HG03066 (cell line): ENCODE results near the gene CCDC15.
"Not testable (repeated sequence)": the region's sequence is repeated elsewhere in the genome, so short reads cannot be mapped to it uniquely, and the experiment has no call there.

ENCODE experiments used
- ATAC-seq: cut with Tn5 transposase; IDR thresholded peaks from one replicate; pipeline ENCODE4 v1.9.1; 2021; ENCODE audit warnings: low read depth; ENCODE audit not compliant: unreplicated experiment

The CCDC15 gene

DNA sequence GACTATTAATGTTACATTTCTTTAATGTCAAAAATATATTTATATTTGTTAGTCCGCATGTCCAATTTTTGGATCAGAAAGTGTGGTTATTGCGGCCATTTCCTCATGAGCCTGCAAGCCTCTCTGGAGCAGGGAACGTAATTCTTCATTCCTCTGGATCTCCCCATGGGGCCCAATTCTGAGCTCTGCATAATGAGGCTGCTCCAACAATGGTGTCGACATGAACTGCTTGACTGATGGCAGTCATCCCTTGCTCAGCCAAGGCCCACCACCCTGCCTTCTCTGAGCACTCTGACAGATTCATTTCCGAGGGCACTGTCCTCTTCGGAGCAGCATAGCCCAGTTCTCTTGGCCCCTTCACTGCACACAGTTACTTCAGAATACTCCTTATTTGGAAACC lies 15.0 kb upstream of the CCDC15 start:
- ATAC-seq, result no peak

- no peak for ATAC-seq
Measured at GRCh38 chr11:124941703-124942102, 12.3 kb upstream of the CCDC15 start.

- ATAC-seq, result no peak
Measured at GRCh38 chr11:124942466-124943253, 11.3 kb upstream of the CCDC15 start.

DNA sequence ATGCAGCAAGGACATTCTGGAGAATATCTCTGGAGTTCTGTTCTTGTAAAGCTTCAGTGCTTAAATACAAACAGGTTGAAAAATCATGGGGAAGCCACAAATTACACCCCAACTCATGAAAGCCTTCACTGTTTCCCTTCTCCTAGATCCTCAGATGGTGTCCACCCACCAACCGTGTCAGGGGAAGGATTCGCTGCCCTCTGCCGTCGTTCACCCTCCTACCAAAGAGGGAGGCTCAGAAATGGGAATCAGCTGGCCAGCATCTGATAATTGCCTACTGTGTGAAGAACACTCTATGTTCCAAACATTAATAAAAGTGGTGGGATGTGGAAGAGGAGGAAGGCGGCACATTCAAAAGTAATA lies 10.8 kb upstream of the CCDC15 start:
- no peak for ATAC-seq

GRCh38 chr11:124943741-124944140 lies 10.3 kb upstream of the CCDC15 start:
- ATAC-seq, result no peak

DNA sequence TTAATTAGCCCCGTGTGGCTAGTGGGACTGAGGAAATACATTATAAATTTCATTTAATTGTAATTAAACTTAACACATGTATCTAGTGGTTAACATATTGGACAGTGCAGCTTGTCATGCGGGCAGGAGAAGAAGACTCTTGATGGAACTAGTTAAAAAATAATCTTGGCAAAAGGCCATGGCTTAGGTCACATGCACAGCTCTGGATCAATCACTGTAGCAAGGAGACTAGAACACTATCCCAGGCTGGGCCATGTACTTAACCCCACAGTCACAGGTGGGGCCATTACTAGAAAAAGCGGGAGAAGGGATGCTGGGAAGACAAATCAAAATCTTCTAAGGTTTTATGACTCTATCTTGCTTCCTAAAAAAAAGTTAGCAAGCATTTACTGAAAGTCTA lies 9.4 kb upstream of the CCDC15 start:
- no peak for ATAC-seq

GRCh38 chr11:124945826-124946225 lies 8.2 kb upstream of the CCDC15 start:
- ATAC-seq, result no peak

DNA sequence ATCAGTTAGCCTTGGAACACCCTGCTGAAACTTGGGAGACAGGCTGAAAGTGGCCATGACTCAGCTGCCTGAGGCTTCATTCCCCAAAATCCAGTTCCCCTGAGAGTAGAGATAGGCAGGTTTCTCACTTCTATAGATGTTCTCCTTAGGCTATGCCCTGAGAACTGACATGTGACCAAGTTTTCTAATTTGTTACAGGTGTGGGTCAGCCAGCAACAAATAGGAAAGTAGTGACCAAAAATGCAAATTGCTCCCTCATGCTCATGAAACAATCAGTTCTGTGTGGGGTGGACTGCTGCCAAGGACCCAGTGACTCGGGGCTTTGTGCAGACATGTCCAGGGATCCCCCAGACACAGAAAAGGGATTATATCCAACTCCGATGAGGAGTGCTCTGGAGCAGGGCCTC lies 7.3 kb upstream of the CCDC15 start:
- ATAC-seq, result no peak

DNA sequence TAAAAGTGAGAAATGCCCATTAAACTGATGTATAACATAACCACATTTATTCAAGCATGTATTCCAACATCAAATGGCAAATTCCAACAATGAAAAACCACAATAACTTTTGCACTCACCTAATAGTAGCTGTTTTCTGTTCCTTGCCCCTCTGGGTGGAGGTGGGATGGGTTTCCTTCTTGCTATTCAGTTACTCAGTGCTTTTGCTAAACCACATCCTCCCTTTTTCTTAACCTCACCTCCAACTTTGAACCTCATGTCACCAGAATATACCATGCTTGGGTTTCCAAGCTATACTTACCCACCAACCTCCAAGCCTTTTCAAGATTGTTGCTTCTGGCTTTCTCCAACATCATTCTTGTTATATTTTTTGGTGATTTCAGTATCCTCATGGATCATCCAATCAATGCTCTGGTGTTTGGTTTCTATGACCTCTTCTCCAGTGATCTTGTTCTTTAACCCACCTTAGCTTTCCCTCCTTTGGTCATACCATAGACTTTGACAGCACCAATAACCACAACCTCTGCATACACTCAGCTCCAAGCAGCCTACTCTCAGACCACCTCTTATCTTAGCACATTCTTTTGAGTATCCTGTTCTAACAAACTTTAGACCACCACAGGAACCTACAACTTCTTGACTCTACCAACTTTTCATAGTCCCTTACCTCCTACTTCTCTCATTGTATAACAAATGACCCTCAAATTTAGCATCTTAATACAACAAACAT lies 3.2 kb upstream of the CCDC15 start:
- ATAC-seq, result no peak

DNA sequence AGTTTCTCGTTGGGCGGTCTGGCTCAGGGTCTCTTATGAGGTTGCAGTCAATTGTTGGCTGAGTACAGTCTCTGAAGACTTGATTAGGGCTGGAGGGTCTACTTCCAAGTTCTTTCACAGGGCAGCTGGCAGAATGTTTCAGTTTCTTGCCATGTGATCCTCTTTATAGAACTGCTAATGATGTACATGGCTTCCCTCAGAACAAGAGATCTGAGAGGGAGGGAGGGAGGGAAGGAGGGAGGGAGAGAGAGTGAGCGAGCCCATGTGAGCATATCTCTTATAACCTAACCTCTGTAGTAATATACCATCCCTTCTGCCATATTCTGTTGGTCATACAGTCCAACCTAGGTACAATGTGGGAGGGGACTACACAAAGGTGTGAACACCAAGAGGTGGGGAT lies 2.7 kb upstream of the CCDC15 start:
- no peak for ATAC-seq

DNA sequence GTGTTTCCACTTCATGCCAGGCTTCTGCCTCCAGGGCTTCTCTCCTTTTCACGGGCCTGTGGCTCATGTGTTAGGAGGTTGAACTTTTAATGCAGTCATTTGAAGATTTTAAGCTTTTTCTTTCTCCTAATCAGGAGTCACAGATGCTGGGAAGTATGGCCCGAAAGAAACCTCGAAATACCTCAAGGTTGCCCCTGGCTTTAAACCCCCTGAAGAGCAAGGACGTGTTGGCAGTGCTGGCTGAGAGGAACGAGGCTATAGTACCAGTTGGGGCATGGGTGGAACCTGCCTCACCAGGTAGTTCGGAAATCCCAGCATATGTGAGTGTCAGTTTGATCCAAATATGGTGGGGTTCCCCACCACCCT lies 571 bp downstream of the CCDC15 start:
- no peak for ATAC-seq

DNA sequence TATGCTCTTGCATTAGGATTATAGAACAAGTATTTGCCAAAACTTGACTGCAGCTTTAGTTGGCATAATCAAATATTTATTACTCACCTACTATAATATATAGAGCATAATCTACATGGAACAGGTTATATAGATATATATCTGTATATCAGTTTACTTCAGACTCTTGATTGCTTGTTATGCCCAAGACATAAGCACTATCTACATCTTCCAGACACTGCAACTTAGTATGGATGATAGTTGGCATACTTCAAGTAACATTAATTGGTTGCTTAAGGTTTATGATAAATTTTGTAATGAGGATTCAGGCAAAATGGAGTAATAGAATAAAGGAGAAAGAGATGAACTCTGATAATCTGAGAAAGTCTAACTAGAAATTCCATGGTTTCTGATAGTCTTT lies 1.0 kb downstream of the CCDC15 start:
- ATAC-seq, result no peak

DNA sequence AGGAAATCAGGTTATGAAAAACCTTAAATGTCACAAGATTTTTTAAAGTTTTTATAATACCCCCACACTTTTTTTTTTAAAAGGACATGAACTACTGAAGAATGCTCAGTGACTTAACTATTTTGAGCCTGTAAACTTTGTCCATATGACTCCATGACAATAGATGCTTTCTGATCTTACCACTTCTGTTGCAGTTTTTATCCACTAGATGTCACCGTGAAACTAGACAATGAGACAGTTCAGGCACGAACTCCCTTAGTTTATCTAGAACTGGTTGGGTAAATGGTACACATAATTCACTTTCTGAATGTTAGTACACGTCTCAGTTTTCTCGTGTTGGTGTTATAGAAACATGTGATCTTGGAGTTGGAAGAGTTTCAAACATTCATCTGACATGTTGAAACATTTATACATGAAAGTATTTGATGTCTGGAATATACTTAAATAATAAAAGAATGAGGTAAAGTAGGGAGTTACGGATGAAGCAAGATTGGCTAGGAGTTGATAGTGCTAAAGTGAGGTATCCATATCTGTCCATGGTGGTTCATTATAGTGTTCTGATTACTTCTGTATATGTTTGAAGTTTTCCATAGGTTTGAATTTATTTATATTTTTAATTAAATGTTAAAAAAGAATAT lies 8.1 kb downstream of the CCDC15 start:
- peak; percentile 88 for ATAC-seq

DNA sequence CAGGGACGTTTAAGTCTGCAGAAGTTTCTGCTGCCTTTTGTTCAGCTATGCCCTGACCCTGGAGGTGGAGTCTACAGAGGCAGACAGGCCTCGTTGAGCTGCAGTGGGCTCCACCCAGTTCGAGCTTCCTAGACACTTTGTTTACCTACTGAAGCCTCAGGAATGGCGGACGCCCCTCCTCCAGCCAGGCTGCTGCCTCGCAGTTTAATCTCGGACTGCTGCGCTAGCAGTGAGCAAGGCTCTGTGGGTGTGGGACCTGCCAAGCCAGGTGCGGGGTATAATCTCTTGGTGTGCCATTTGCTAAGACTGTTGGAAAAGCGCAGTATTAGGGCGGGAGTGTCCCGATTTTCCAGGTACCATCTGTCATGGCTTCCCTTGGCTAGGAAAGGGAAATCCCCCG lies 14.2 kb downstream of the CCDC15 start:
- ATAC-seq, result not testable (repeated sequence)

GRCh38 chr11:124970925-124971324 lies 16.9 kb downstream of the CCDC15 start:
- ATAC-seq, result no peak

DNA sequence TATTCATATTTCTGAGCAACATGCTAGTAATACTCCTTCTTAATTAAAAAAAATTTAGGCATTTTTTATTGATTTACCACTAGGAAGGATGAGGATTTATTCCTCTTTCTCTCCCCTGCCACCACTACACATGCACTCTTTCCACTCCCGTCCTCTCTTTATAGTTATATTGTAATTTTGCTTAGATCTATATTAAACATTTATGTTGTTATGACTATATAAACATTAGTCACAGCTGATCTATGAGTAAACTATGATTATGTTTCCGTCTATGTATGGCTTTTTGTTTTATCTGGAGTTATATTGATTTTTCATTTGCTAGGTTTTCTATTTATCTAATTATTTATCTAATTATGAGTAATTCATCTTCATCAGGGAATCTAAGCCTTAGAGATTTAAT lies 17.8 kb downstream of the CCDC15 start:
- no peak for ATAC-seq

- ATAC-seq, result no peak
Measured at GRCh38 chr11:124976531-124976930, 22.5 kb downstream of the CCDC15 start.

GRCh38 chr11:124977006-124977405 lies 23.0 kb downstream of the CCDC15 start:
- ATAC-seq, result no peak

- ATAC-seq, result no peak
Measured at GRCh38 chr11:124978316-124978715, 24.3 kb downstream of the CCDC15 start.

DNA sequence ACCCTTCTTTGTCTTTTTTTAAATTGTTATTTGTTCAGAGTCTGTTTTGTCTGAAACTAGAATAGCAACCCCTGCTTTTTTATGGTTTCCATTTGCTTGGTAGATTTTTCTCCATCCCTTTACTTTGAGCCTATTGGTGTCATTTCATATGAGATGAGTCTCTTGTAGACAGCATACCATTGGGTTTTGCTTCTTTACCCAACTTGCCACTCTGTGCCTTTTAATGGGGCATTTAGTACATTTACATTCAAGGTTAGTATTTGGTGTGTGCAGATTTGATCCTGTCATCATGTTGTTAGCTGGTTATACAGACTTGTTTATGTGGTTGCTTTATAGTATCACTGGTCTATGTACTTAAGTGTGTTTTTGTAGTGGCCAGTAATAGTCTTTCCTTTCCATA lies 28.0 kb downstream of the CCDC15 start:
- no peak for ATAC-seq

GRCh38 chr11:124983674-124984511 lies 29.9 kb downstream of the CCDC15 start:
- ATAC-seq, result no peak
